Activated T-cell treated with anti-CD3 and anti-CD28 coated beads, Interleukin-2, amount 50 U/mL, for 4 hours (primary cell): ENCODE measurements around the gene SDCCAG8. TPM values are rescaled to one million over a fixed set of nuclear protein-coding genes. Genes with fewer than 3 reads are reported as not detected.
"Not testable (repeated sequence)": the region's sequence is repeated elsewhere in the genome, so short reads cannot be mapped to it uniquely, and the experiment has no call there.

Experiments used
- ATAC-seq, 2 donors: fragments of 200-7000 bp; cut with Tn5 transposase; one replicate each; pipeline ENCODE4 v1.10.0; 2021
- DNase-seq: peaks from one replicate; pipeline ENCODE4 v3.0.0-alpha.2; 2020
- H3K27me3 Mint-ChIP-seq: one replicate; pipeline ENCODE4 v1.8.0; 2021; ENCODE audit warnings: low read depth, mixed read lengths
- H3K36me3 Mint-ChIP-seq: one replicate; pipeline ENCODE4 v1.8.0; 2022; ENCODE audit warnings: mixed read lengths; ENCODE audit not compliant: insufficient read depth
- H3K4me1 Mint-ChIP-seq: one replicate; pipeline ENCODE4 v1.8.0; 2021; ENCODE audit warnings: low read depth, mixed read lengths
- H3K4me3 Mint-ChIP-seq: one replicate; pipeline ENCODE4 v1.8.0; 2021; ENCODE audit warnings: mild to moderate bottlenecking, moderate library complexity, mixed read lengths
- H3K9me3 Mint-ChIP-seq: one replicate; pipeline ENCODE4 v1.8.0; 2021; ENCODE audit warnings: mixed read lengths
- total RNA-seq, 3 donors: library from RNA; stranded (reverse); gene quantifications; one replicate each; pipeline ENCODE4 v1.2.1, GENCODE V29; 2021

The SDCCAG8 gene
- 10 to 100 TPM in 2 of 3 donors, 1 to 10 TPM in 1; 8.2 to 14.4 (median 11.6) TPM for total RNA-seq

DNA sequence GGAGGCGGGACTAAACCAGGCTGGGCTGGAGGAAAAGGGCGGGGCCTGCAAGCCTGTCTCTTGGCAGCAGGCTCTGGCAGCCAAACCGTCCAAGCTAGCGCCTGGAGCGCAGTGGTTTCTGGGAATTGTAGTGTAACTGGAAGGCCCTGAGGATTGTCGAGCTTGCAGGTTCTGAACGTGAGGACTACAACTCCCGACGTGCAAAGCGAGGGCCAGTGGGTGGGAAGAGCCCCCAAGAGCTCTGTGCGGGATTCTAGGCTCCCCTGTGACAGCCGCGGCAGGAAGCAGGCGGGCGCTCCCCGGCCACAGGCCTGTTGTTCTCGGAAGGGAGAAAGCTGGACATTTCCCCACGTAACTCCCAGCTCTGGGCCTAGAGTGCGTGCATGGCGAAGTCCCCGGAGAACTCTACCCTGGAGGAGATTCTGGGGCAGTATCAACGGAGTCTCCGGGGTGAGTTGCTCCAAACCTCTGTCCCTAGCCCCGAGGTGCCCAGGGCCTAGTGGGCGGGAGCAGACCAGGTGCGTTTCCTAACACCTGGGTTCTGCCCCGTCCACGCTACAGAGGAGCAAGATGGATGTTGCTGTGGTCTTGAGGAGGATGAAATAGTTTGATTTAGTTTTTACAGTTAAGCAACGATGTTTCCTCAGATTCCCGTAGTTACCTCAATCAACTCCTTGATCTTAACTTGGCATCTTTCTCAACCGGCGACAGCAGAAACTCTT is at the start of gene SDCCAG8:
TSS of gene SDCCAG8 (plus strand) at position 251 of the 722 bp plus-strand sequence. CDS start at position 384, 133 bp downstream.
- Mint-ChIP-seq H3K4me1 (peaks cover 38% of the 10 kb centered on the region), H3K9me3 (no peaks in the 10 kb centered on the region), H3K36me3 (peaks cover 5% of the 10 kb centered on the region), H3K27me3 (no peaks in the 10 kb centered on the region), H3K4me3 (peak within 1 kb of the TSS; percentile 97)
- peak; percentile 78 to 80 for ATAC-seq
- DNase-seq = peak; percentile 87

DNA sequence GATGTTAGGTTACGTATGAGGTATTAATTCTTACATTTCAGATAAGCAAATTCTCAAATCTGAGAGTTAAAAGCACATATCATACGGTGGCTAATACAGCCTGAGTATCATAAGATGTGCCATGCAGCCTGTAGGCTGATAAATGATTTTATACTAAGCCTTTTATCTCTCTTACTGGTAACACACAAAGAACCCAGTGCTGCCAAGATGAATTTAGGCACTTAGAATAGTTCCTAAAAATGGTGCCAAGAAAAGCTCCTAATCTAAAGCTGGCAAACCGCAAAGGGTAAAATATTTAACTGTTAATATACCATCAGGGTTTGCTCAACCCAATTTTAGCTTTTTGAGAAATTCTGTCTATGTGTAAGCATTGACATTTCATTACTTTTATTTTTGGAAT is 43.9 kb upstream of the SDCCAG8 start:
- ATAC-seq, H3K4me3 Mint-ChIP-seq, H3K9me3 Mint-ChIP-seq, H3K4me1 Mint-ChIP-seq, H3K27me3 Mint-ChIP-seq, DNase-seq: not testable (repeated sequence)
- peaks cover 19% of the 10 kb centered on the region for H3K36me3 Mint-ChIP-seq

DNA sequence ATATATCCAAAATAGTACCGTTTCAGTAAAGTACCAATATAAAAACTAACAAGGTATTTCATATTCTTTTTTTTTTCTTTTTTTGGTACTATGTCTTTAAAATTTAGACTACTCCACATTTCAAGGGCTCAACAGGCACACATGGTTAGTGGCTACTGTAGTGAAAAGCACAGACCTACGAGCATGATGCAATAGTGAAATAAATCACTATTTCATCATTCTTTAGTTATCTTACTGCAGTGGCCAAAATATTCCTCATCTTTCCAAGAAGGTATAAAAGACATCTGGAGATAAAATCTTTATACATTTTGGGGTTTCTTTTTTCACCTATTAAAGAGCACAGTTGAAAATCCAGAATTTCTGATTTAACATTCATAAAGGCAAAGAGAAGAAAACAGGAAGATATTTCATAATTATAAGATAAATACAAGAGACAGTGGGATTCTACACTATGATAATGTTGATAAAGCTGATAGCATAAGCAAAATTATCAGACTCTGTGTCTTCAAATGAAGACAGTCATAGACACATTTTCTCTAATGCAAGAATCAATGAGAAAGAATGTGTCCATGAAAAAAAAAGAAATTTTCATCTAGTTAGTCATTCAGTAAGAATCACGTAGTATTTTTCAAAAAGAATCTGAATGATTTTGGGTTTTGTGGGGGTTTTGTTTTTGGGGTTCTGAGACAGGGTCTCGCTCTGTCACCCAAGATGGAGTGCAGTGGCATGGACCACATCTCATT is 42.6 kb upstream of the SDCCAG8 start:
- Mint-ChIP-seq H3K36me3 (peaks cover 29% of the 10 kb centered on the region), H3K4me3 (no peak overlapping the region), H3K27me3 (no peaks in the 10 kb centered on the region), H3K9me3 (peaks cover 3% of the 10 kb centered on the region), H3K4me1 (no peaks in the 10 kb centered on the region)
- ATAC-seq (no peak), DNase-seq (no peak)

DNA sequence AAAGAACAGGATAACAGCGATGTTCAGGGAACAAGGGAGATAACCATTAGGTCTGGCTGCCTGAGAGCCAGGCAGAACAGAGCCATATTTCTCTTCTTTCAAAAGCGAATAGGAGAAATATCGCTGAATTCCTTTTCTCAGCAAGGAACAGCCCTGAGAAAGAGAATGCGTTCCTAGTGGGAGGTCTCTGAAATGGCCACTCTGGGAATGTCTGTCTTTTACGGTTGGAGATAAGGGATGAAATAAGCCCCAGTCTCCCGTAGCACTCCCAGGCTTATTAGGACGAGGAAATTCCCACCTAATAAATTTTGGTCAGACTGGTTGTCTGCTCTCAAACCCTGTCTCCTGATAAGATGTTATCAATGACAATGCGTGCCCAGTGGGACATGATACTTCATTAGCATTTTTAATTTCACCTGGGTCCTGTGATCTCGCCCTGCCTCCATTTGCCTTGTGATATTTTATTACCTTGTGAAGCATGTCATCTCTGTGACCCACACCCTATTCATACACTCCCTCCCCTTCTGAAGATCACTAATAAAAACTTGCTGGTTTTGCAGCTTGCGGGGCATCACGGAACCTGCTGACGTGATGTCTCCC is 40.5 kb upstream of the SDCCAG8 start:
- peaks cover 42% of the 10 kb centered on the region for H3K36me3 Mint-ChIP-seq
- not testable (repeated sequence) for H3K4me3 Mint-ChIP-seq, H3K9me3 Mint-ChIP-seq, H3K27me3 Mint-ChIP-seq, ATAC-seq, H3K4me1 Mint-ChIP-seq, DNase-seq

DNA sequence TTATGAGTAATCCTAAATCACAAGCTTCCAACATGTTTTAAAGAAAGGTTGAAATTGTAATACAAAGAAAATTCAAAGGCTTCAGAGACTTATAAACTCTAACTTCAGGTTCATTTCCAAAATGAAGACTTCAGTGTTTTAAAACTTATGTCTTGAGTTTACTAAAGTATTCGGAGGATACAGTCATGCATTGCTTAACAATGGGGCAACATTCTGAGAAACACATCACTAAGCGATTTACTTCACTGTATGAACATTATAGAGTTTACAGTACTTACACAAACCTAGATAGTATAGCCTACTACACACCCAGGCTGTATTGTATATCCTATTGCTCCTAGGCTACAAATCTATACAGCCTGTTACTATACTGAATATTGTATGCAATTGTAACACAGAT is 39.1 kb upstream of the SDCCAG8 start:
- no peak for ATAC-seq
- Mint-ChIP-seq H3K4me1 (no peaks in the 10 kb centered on the region), H3K4me3 (no peak overlapping the region), H3K36me3 (peaks cover 51% of the 10 kb centered on the region), H3K27me3 (no peaks in the 10 kb centered on the region), H3K9me3 (peaks cover 3% of the 10 kb centered on the region)
- DNase-seq = no peak

DNA sequence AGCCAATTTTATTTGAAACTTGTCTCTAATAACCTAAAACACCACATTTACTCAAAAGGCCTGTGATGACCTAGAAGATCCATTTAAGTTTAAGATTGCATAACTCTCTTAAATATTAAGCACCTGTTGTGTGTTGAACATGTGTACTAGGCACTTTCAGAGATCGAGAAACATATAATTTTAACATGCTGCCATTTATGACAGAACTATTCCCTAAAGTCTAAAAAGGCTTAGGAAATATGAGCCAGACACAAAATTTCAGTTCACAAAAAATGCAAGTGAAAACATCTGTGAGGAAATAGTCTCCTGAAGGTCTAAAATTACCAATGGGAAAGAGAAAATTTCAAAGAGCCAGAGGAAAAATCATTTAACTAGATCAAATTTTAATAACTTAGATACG is 38.5 kb upstream of the SDCCAG8 start:
- Mint-ChIP-seq H3K27me3 (no peaks in the 10 kb centered on the region), H3K9me3 (peaks cover 3% of the 10 kb centered on the region), H3K36me3 (peaks cover 53% of the 10 kb centered on the region), H3K4me3 (no peak overlapping the region), H3K4me1 (no peaks in the 10 kb centered on the region)
- no peak for ATAC-seq
- no peak for DNase-seq

DNA sequence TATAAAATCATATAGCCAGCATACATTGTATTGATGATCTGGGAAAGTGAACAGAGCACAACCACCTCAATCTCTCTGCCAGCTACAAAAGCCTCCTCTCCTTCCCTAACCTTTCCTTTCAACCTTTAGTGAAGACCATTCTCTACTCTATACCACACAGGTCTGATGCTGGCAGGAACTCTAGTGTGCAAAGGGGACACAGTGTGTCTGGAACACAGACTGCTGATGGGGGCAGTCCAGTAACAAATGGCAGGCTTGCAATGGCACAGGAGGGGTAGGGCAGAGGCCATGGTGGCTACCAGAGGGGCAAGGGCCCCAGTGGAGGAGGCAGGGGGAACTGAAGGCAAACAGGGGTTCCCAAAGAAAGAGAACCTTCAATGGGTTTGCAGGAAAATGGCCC is 37.8 kb upstream of the SDCCAG8 start:
- peaks cover 3% of the 10 kb centered on the region for H3K9me3 Mint-ChIP-seq
- no peak for DNase-seq
- no peaks in the 10 kb centered on the region for H3K27me3 Mint-ChIP-seq
- H3K4me3 Mint-ChIP-seq = no peak overlapping the region
- no peaks in the 10 kb centered on the region for H3K4me1 Mint-ChIP-seq
- peaks cover 56% of the 10 kb centered on the region for H3K36me3 Mint-ChIP-seq
- ATAC-seq = no peak

DNA sequence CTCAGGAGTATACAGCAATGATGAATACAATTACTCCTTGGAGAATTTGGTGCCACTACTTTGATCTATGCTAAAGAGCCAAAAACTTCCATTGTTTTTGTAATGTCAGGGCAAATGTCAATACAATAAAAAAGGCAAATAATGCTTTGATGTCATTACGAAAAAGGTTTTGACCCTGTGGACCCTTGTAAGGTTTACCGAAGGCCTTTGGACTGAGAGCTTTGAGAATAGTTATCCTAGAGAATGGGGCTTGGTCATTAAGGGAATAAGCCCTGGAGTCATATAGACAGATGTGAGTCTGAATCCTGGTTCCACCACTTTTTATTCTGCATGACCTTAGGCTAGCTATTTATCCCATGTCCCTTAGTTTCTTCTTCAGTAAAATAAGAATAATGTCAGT is 28.2 kb upstream of the SDCCAG8 start:
- peaks cover 39% of the 10 kb centered on the region for H3K36me3 Mint-ChIP-seq
- H3K27me3 Mint-ChIP-seq = no peaks in the 10 kb centered on the region
- H3K9me3 Mint-ChIP-seq = peaks cover 25% of the 10 kb centered on the region
- H3K4me1 Mint-ChIP-seq = peaks cover 12% of the 10 kb centered on the region
- DNase-seq (no peak), ATAC-seq (no peak)
- H3K4me3 Mint-ChIP-seq = no peak overlapping the region

DNA sequence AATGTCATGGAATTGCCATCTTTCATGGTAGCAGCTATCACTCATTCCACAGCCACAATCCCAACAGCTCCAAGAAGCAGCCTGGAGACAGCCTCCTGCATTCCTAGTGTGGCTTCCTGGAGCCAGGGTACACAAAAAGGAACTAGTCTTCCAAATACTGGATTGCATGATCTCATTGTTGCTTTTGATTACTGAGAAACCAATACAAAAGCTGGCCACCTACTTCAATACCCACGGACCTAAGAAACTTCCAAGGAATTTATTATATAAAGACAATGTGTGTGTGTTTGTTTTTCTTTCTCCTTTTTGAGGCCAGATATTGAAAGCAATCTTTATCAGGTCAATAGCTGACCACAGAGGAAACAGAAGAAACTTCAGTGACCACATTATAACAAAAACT is 26.3 kb upstream of the SDCCAG8 start:
- Mint-ChIP-seq H3K4me1 (peaks cover 12% of the 10 kb centered on the region), H3K9me3 (peaks cover 30% of the 10 kb centered on the region), H3K36me3 (peaks cover 28% of the 10 kb centered on the region), H3K27me3 (no peaks in the 10 kb centered on the region), H3K4me3 (no peak overlapping the region)
- ATAC-seq (no peak), DNase-seq (no peak)

DNA sequence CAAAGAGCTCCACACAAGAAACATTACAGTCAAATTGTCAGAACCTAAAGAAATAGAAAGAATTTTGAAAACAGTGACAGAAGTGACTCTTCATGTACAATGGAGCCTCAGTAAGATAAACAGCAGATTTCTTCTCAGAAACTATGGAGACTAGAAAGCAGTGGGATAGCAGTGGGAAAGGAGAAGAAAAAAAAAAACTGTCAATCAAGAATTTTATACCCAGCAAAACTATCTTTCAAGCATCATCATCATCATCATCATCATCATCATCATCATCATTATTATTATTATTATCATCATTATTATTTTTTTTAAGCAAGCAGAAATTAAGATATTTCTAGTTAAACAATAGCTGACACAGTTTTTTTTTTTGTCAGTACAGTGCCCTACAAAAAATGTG is 24.9 kb upstream of the SDCCAG8 start:
- Mint-ChIP-seq H3K27me3 (no peaks in the 10 kb centered on the region), H3K4me3 (no peak overlapping the region), H3K36me3 (peaks cover 32% of the 10 kb centered on the region), H3K9me3 (peaks cover 36% of the 10 kb centered on the region), H3K4me1 (peaks cover 12% of the 10 kb centered on the region)
- ATAC-seq = no peak
- no peak for DNase-seq

DNA sequence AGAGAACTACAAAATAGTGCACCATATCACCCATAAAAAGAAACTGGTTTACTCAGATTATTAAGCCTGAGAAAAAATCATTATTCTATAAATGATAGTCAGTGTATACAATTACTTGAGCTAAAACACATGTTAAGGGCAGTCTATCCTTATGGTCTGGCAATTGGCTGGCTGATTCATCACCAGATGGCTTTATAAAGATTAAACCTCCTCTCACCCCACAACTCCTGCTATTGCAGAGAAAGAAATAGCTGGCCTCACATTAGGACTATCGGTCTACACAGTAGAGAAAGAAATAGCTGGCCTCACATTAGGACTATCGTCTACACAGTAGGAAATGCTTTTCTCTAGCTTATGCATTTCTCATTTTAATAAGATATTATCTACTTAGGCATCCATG is 21.9 kb upstream of the SDCCAG8 start:
- H3K4me3 Mint-ChIP-seq = no peak overlapping the region
- H3K4me1 Mint-ChIP-seq = peaks cover 13% of the 10 kb centered on the region
- H3K9me3 Mint-ChIP-seq = peaks cover 36% of the 10 kb centered on the region
- ATAC-seq (no peak), DNase-seq (no peak)
- H3K27me3 Mint-ChIP-seq = no peaks in the 10 kb centered on the region
- peaks cover 38% of the 10 kb centered on the region for H3K36me3 Mint-ChIP-seq

DNA sequence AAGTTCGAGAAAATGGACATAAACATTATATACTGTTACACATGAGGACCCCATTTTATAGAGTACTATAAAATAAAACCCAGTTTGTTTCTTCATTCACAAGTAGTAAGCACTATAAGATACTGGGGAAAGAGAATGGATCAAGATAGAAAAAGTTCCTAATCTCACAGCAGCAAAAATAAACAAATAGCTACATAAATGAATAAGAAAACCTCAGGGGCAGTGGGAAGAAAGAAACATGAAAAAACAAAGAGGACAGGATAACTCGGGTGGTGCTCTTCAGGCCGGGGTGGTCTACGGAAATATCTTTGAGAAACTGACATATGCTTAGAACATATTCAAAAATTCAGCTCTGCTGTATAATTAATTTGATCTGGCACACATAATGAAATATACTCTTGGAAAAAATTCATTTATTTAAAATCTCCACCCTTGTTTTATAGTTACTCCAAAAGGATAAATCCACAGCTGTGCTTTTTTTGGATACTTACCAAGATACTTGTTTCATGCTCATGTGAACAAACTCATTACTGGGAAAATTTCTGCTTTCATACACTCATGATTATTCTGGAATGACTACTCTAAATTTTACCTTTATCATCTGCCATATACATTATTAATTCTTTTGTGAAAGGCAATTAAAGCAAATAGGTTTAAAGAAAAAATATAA is 20.7 kb upstream of the SDCCAG8 start:
- H3K27me3 Mint-ChIP-seq = no peaks in the 10 kb centered on the region
- no peak for ATAC-seq
- H3K4me1 Mint-ChIP-seq = peaks cover 14% of the 10 kb centered on the region
- no peak for DNase-seq
- H3K9me3 Mint-ChIP-seq = peaks cover 28% of the 10 kb centered on the region
- H3K4me3 Mint-ChIP-seq = no peak overlapping the region
- H3K36me3 Mint-ChIP-seq = peaks cover 35% of the 10 kb centered on the region

DNA sequence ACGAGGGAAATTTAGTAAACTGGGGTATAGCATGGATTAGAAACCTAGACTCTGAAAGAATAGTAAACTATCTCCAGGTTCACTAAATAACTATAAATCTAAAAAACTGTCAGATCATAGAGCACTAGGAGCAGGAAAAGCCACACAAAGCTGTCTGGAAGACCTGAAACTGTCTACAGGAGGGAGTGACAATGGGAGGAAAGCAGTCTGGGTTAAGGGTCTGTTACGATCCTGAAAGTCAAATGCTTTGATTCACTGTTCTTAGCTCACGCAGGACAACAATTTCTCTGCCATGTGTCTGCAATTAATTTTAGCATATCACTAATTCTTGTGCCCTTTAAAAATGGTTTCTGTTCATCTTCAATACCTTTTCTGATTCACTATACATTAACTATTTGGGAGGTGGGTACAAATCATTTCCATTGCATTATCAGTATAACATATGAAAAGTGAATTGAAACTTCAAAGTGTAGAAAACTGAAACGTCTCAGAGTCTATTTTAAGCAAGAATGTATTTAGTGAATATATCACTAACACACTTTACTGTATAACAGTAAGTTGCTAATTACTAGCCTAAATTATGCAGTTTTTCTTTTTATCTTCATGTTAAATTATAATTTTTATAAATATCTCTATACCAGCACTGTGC is 19.1 kb upstream of the SDCCAG8 start:
- ATAC-seq (no peak), DNase-seq (no peak)
- peaks cover 11% of the 10 kb centered on the region for H3K4me1 Mint-ChIP-seq
- H3K9me3 Mint-ChIP-seq = peaks cover 18% of the 10 kb centered on the region
- peaks cover 30% of the 10 kb centered on the region for H3K36me3 Mint-ChIP-seq
- H3K4me3 Mint-ChIP-seq = no peak overlapping the region
- no peaks in the 10 kb centered on the region for H3K27me3 Mint-ChIP-seq

DNA sequence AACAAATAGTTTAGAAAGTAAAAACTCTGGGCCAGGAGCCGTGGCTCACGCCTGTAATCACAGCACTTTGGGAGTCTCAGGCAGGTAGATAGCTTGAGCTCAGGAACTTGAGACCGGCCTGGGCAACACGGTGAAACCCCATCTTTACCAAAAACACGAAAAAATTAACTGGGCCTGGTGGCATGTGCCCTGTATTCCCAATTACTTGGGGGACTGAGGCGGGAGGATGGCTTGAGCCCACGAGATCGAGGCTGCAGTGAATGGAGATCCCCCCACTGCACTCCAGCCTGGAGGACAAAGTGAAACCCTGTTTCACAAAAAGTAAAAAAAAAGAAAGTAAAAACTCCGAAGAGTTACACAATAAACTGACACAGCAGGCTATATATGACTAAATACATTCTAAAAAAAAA is 11.4 kb upstream of the SDCCAG8 start:
- no peak for ATAC-seq
- Mint-ChIP-seq H3K36me3 (peaks cover 8% of the 10 kb centered on the region), H3K4me1 (peaks cover 15% of the 10 kb centered on the region), H3K4me3 (no peak overlapping the region), H3K27me3 (no peaks in the 10 kb centered on the region), H3K9me3 (no peaks in the 10 kb centered on the region)
- no peak for DNase-seq
